ENCODE measurements around the gene CBR1.

Gene CBR1

GRCh38 chr21:36075171-36075570 is 5.3 kb downstream of the CBR1 start:
- no peaks in the 10 kb centered on the region for H3K9me3 ChIP-seq (ENCODE audit: insufficient read depth, low read length)
- no peaks in the 10 kb centered on the region for H3K27me3 ChIP-seq (ENCODE audit: insufficient read depth, insufficient read length)
- no peak for TF ChIP-seq ZNF274 (IDR thresholded peaks at IDR 0.05; ENCODE audit: low read depth, low read length)
- TF ChIP-seq SUZ12 (IDR thresholded peaks at IDR 0.05; ENCODE audit: extremely low read depth, insufficient read depth, insufficient read length) = no peak
- TF ChIP-seq YY1 (IDR thresholded peaks at IDR 0.05; ENCODE audit: insufficient read depth, insufficient read length) = no peak
- no peak overlapping the region for H3K9ac ChIP-seq (ENCODE audit: insufficient read length, low read depth)
- H3K4me3 ChIP-seq (ENCODE audit: insufficient read length, low read depth) = no peak overlapping the region
- no peak for DNase-seq (ENCODE audit: low read depth, low spot score)
- H3K4me1 ChIP-seq (ENCODE audit: insufficient read depth, insufficient read length) = no peaks in the 10 kb centered on the region
- peaks cover 15% of the 10 kb centered on the region for H3K36me3 ChIP-seq (ENCODE audit: insufficient read depth, insufficient read length, low read length)

GRCh38 chr21:36075953-36076352 is 6.1 kb downstream of the CBR1 start:
- Histone ChIP-seq H3K27me3 (ENCODE audit: insufficient read depth, insufficient read length) (no peaks in the 10 kb centered on the region), H3K4me1 (ENCODE audit: insufficient read depth, insufficient read length) (no peaks in the 10 kb centered on the region), H3K36me3 (ENCODE audit: insufficient read depth, insufficient read length, low read length) (peaks cover 15% of the 10 kb centered on the region), H3K9ac (ENCODE audit: insufficient read length, low read depth) (no peak overlapping the region), H3K9me3 (ENCODE audit: insufficient read depth, low read length) (no peaks in the 10 kb centered on the region), H3K4me3 (ENCODE audit: insufficient read length, low read depth) (no peak overlapping the region)
- no peak for TF ChIP-seq ZNF274 (IDR thresholded peaks at IDR 0.05; ENCODE audit: low read depth, low read length)
- no peak for TF ChIP-seq SUZ12 (IDR thresholded peaks at IDR 0.05; ENCODE audit: extremely low read depth, insufficient read depth, insufficient read length)
- no peak for TF ChIP-seq YY1 (IDR thresholded peaks at IDR 0.05; ENCODE audit: insufficient read depth, insufficient read length)
- DNase-seq (ENCODE audit: low read depth, low spot score) = no peak

DNA sequence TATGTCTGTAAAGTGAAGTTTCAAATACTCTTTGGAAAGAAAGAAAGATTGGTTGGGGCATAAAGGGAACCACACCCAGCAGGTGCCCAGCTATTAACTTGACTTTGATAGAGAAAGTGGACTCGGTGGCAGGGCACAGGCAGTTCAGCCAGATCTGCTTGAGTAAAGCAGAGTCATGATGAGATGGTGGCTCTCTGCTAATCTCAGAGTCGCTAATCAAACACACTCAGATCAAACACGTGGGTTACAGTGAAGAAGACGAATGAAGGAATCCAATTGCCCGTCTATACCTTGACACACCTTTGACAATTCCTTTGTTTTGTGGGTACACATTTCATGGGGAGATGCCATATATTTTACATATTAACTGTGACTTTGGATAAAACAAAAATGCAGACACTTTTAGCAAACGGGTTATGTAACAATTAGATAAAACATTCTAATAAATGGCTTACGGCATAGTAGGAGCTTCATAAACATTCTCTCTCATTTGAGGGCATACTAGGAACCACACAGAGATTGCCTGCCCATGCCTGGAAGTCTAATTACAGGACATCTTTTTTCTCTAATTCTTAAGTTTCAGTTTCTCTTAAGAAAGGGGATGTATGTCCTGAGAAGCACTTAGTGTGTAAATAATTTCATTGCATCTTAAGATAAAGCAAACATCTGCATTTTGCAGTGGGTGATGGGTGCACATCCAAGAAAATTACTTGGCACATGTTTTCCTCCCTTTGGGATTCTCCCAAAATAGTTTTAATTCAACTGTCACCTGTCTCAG is 7.2 kb downstream of the CBR1 start:
- no peak for DNase-seq (ENCODE audit: low read depth, low spot score)
- no peak for TF ChIP-seq ZNF274 (IDR thresholded peaks at IDR 0.05; ENCODE audit: low read depth, low read length)
- no peak for TF ChIP-seq SUZ12 (IDR thresholded peaks at IDR 0.05; ENCODE audit: extremely low read depth, insufficient read depth, insufficient read length)
- no peak for TF ChIP-seq YY1 (IDR thresholded peaks at IDR 0.05; ENCODE audit: insufficient read depth, insufficient read length)
- Histone ChIP-seq H3K4me3 (ENCODE audit: insufficient read length, low read depth) (no peak overlapping the region), H3K9me3 (ENCODE audit: insufficient read depth, low read length) (no peaks in the 10 kb centered on the region), H3K4me1 (ENCODE audit: insufficient read depth, insufficient read length) (no peaks in the 10 kb centered on the region), H3K9ac (ENCODE audit: insufficient read length, low read depth) (no peak overlapping the region), H3K27me3 (ENCODE audit: insufficient read depth, insufficient read length) (no peaks in the 10 kb centered on the region), H3K36me3 (ENCODE audit: insufficient read depth, insufficient read length, low read length) (peaks cover 7% of the 10 kb centered on the region)

DNA sequence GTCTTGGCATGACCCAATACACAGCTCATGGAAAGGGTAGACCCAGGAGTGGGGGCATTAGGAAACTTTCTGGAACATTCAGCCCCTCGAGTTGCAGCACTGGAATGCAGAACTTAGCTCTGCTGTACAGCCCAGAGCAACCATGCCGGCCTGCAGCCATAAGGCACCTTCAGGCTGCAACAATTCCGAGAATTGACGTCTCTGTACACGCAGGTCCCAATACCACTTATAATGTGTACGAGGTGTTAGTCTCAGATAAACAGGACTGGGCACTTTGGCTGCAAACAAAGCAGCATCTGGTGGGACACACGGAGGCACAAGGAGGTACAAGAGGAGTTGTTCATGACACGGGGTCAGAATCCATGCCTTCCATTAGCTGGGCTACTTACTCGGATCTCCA is 7.9 kb downstream of the CBR1 start:
- DNase-seq (ENCODE audit: low read depth, low spot score) = no peak
- no peak overlapping the region for H3K4me3 ChIP-seq (ENCODE audit: insufficient read length, low read depth)
- H3K9ac ChIP-seq (ENCODE audit: insufficient read length, low read depth) = no peak overlapping the region
- H3K4me1 ChIP-seq (ENCODE audit: insufficient read depth, insufficient read length) = no peaks in the 10 kb centered on the region
- H3K36me3 ChIP-seq (ENCODE audit: insufficient read depth, insufficient read length, low read length) = no peaks in the 10 kb centered on the region
- TF ChIP-seq SUZ12 (IDR thresholded peaks at IDR 0.05; ENCODE audit: extremely low read depth, insufficient read depth, insufficient read length) (no peak), YY1 (IDR thresholded peaks at IDR 0.05; ENCODE audit: insufficient read depth, insufficient read length) (no peak), ZNF274 (IDR thresholded peaks at IDR 0.05; ENCODE audit: low read depth, low read length) (no peak)
- no peaks in the 10 kb centered on the region for H3K9me3 ChIP-seq (ENCODE audit: insufficient read depth, low read length)
- no peaks in the 10 kb centered on the region for H3K27me3 ChIP-seq (ENCODE audit: insufficient read depth, insufficient read length)

DNA sequence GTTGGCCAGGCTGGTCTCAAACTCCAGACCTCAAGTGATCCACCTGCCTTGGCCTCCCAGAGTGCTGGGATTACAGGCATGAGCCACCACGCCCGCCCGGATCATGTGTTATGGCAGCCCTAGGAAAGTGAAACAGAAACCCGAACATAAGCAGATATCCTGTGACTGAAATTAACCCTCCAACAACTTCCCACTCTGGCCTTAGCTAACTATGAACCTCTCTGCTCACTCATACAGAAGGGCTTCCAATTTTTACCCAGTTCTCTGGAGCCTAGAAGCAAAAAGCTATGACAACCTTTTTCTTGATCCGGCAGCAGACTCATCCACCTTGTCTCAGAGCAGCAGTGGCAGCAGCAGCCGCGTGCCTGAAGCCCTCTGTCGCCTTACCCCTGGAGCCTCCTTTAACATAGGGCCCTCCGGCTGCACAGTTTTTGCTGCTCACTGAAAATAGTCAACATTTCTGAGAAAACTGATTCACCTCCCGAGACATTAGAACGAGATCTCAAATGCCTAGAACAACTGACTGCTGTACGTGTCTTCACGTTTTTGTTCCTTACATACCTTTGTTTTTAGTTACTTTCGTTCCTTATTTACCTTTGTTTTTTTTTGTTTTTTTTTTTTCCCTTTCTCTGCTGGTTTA is 9.3 kb downstream of the CBR1 start:
- TF ChIP-seq ZNF274 (IDR thresholded peaks at IDR 0.05; ENCODE audit: low read depth, low read length) (no peak), SUZ12 (IDR thresholded peaks at IDR 0.05; ENCODE audit: extremely low read depth, insufficient read depth, insufficient read length) (no peak), YY1 (IDR thresholded peaks at IDR 0.05; ENCODE audit: insufficient read depth, insufficient read length) (no peak)
- Histone ChIP-seq H3K9me3 (ENCODE audit: insufficient read depth, low read length) (no peaks in the 10 kb centered on the region), H3K36me3 (ENCODE audit: insufficient read depth, insufficient read length, low read length) (no peaks in the 10 kb centered on the region), H3K9ac (ENCODE audit: insufficient read length, low read depth) (no peak overlapping the region), H3K4me3 (ENCODE audit: insufficient read length, low read depth) (no peak overlapping the region), H3K4me1 (ENCODE audit: insufficient read depth, insufficient read length) (no peaks in the 10 kb centered on the region), H3K27me3 (ENCODE audit: insufficient read depth, insufficient read length) (no peaks in the 10 kb centered on the region)
- DNase-seq (ENCODE audit: low read depth, low spot score) = no peak

- Histone ChIP-seq H3K27me3 (ENCODE audit: insufficient read depth, insufficient read length) (no peaks in the 10 kb centered on the region), H3K9ac (ENCODE audit: insufficient read length, low read depth) (no peak overlapping the region), H3K9me3 (ENCODE audit: insufficient read depth, low read length) (no peaks in the 10 kb centered on the region), H3K4me3 (ENCODE audit: insufficient read length, low read depth) (no peak overlapping the region), H3K4me1 (ENCODE audit: insufficient read depth, insufficient read length) (no peaks in the 10 kb centered on the region), H3K36me3 (ENCODE audit: insufficient read depth, insufficient read length, low read length) (no peaks in the 10 kb centered on the region)
- DNase-seq (ENCODE audit: low read depth, low spot score) = no peak
- TF ChIP-seq SUZ12 (IDR thresholded peaks at IDR 0.05; ENCODE audit: extremely low read depth, insufficient read depth, insufficient read length) (no peak), YY1 (IDR thresholded peaks at IDR 0.05; ENCODE audit: insufficient read depth, insufficient read length) (no peak), ZNF274 (IDR thresholded peaks at IDR 0.05; ENCODE audit: low read depth, low read length) (no peak)
Measured at GRCh38 chr21:36079671-36080070, 9.8 kb downstream of the CBR1 start.

DNA sequence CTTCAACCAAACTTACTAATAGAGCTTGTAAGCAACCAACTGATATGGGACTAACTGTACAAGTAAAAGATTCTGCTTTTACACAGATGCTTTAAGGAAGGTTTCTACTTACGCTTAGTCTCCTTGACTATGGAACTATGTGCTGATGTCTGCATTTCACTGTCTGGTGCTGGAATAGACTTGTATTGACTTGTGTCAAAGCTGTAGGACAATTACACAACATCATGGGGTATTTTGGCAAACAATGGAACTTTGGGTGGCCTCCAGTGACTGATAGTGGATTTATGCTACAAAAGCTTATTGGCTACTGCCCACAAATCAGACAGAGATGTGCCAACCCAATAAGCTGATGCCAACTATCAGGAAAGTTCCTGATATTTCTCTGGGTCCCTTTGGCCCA is 10.6 kb downstream of the CBR1 start:
- DNase-seq (ENCODE audit: low read depth, low spot score) = no peak
- TF ChIP-seq ZNF274 (IDR thresholded peaks at IDR 0.05; ENCODE audit: low read depth, low read length) (no peak), SUZ12 (IDR thresholded peaks at IDR 0.05; ENCODE audit: extremely low read depth, insufficient read depth, insufficient read length) (no peak), YY1 (IDR thresholded peaks at IDR 0.05; ENCODE audit: insufficient read depth, insufficient read length) (no peak)
- Histone ChIP-seq H3K4me1 (ENCODE audit: insufficient read depth, insufficient read length) (no peaks in the 10 kb centered on the region), H3K9ac (ENCODE audit: insufficient read length, low read depth) (no peak overlapping the region), H3K27me3 (ENCODE audit: insufficient read depth, insufficient read length) (no peaks in the 10 kb centered on the region), H3K9me3 (ENCODE audit: insufficient read depth, low read length) (no peaks in the 10 kb centered on the region), H3K36me3 (ENCODE audit: insufficient read depth, insufficient read length, low read length) (no peaks in the 10 kb centered on the region), H3K4me3 (ENCODE audit: insufficient read length, low read depth) (no peak overlapping the region)
